GM21526 (cell line): ENCODE results near the gene SHISA5.
A peak's percentile ranks its signal among the peaks of the same experiment; 100 is the strongest.
"Not testable (repeated sequence)": the region's sequence is repeated elsewhere in the genome, so short reads cannot be mapped to it uniquely, and the experiment has no call there.

Source experiments
- ATAC-seq: cut with Tn5 transposase; IDR thresholded peaks from one replicate; pipeline ENCODE4 v1.9.1; 2021; ENCODE audit warnings: moderate library complexity; ENCODE audit not compliant: unreplicated experiment, low FRiP score

The SHISA5 gene

DNA sequence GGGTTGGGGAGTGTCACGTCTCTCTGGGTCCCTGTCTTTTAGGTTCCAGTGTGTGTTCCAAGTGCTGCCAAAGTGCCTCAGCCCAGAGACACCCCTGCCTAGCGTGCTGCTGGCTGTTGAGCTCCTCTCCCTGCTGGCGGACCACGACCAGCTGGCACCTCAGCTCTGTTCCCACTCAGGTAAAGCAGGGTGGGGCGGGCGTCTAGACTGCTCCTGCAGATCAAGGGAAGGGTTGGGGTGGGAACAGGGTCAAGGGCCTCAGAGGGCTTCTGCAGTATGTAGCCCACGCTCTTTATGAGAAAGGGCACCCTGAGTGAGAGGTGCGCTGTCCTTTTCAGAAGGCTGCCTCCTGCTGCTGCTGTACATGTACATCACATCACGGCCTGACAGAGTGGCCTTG lies 40.3 kb downstream of the SHISA5 start:
- no peak for ATAC-seq

DNA sequence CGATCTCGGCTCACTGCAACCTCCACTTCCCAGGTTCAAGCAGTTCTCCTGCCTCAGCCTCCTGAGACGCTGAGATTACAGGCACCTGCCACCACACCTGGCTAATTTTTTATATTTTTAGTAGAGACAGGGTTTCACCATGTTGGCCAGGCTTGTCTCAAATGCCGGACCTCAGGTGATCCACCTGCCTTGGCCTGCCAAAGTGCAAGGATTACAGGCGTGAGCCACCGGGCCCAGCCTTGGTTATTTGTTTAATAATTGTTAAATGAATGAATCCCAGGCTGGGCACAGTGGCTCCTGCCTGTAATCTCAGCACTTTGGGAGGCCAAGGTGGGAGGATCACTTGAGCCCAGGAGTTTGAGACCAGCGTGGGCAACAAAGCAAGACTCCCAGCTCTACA lies 42.2 kb downstream of the SHISA5 start:
- ATAC-seq = not testable (repeated sequence)

GRCh38 chr3:48460517-48460902 lies 43.5 kb downstream of the SHISA5 start:
- ATAC-seq = no peak

DNA sequence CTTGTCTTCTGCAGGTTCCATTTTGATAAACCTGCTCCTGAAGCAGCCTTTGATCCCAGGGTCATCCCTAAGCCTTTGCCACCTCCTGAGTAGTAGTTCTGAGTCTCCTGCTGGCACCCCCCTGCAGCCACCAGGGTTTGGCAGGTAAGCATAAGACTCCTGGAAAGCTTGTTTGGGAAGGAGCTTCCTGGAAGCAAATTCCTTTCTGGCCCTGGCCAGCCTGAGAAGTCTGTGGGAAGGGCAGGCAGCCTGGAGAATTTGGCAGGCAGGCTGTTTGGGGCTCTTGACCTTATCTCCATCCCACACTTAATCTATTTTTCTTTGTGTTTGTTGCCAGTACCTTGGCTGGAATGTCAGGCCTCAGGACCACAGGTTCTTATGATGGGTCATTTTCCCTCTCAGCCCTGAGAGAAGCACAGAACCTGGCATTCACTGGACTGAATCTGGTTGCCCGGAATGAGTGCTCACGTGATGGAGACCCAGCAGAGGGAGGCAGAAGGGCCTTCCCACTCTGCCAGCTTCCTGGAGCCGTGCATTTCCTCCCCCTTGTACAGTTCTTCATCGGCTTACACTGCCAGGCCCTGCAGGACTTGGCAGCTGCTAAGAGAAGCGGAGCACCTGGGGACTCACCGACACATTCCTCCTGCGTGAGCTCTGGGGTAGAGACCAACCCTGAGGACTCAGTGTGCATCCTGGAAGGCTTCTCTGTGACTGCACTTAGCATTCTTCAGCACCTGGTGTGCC lies 44.0 kb downstream of the SHISA5 start:
- no peak for ATAC-seq

GRCh38 chr3:48459331-48459730 lies 44.6 kb downstream of the SHISA5 start:
- ATAC-seq = no peak

- no peak for ATAC-seq
Observed at GRCh38 chr3:48456456-48456855, 47.5 kb downstream of the SHISA5 start.

DNA sequence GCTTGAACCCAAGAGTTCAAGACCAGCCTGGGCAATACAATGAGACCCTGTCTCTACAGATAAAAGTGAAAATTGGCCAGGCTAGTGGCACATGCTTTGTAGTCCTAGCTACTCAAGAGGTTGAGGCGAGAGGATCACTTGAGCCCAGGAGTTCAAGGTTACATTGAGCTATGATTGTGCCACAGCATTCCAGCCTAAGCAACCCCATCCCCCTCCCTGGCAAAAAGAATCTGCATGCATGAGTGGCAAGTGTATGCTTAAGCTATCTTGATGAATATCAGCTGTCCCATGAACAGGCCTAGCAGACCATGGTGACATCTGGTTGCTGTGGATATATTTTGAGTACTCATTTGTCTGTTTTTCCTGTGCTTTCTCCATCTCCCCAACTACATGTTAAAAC lies 52.7 kb downstream of the SHISA5 start:
- no peak for ATAC-seq

DNA sequence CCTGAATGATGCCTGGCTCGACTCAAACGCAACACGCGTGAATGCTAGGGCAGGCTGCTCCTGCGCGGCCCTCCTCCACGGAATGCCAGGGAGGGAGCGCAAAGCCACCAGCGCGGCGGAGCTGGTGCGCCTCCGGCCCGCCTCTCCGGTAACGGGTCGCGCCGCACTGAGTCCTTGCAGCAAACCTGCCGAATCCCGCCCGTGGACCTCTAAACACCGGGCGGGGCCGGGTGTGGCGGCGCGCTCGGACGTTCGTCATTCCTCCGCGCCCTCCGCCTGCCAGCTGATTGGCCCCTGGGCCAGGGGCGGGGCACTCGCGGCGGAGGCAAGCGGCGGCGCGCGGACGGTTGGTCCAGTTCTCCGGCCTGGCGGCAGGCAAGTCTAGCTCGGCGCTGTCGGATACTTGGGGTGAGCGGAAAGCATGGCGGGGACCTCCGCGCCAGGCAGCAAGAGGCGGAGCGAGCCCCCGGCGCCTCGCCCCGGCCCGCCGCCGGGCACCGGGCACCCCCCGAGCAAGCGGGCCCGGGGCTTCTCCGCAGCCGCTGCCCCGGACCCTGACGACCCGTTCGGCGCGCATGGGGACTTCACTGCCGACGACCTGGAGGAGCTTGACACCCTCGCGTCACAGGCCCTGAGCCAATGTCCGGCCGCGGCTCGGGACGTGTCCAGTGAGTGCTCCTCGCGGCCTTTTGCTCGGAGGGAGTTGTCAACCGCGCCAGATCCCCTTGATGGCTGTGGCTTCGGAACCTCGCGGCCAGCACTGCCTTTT lies 57.4 kb downstream of the SHISA5 start, which contains the start of gene ATRIP:
Gene ATRIP, plus strand, starts transcription at position 313 of the 769 bp plus-strand sequence. Its CDS starts 109 bp downstream, at position 422.
- ATAC-seq = peak; percentile 80

GRCh38 chr3:48446043-48446424 lies 57.9 kb downstream of the SHISA5 start:
- ATAC-seq = no peak

DNA sequence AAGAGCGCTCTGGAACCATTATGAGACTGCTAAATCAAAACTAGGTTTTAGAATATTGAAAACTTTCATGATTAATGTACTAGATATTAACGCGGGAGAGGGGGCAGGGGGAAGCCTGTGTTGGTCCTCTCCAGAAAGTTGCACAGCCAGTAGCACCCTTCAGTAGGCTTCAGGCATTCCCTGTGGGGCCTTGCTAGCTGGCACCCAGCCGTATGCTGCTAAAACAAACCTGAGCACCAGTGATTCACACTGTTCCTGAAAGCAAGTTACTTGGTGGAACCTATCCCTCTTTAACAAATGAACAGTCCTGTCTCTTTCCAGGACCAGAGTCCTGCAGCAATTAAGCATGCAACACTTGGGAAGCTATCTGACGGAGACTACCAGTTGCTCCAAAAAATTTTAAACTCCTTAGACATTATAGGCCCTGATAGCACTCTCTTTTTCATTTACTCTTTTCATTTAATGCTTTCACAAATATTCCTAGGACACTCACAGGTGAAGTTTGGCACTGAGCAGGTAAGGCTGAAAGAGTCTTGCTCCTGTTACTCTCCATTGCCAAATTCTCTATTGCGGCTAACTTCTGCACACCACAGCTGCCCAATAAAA lies 58.6 kb downstream of the SHISA5 start:
- no peak for ATAC-seq

DNA sequence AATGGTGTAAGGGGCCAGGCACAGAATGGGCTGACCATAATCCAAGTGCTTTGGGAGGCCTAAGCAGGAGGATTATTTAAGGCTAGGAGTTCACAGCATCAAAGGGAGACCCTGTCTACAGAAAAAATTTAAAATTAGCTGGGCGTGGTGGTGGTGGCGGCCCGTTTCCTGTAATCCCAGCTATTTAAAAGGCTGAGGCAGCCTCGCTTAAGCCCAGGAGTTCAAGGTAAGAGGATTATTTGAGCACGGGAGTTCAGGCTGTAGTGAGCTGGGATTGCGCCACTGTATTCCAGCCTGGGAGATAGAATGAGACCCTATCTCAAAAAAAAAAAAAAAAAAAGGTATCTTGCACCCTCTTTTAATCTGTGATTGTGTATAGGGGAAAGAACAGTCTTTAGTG lies 62.0 kb downstream of the SHISA5 start:
- ATAC-seq = no peak

- ATAC-seq = no peak
Observed at GRCh38 chr3:48440590-48440958, 63.4 kb downstream of the SHISA5 start.

GRCh38 chr3:48439820-48440589 lies 64.0 kb downstream of the SHISA5 start, which contains the start of the genes CCDC51 and TMA7:
CCDC51 (minus strand) TSS chr3:48440119; CDS start chr3:48435128, 4,991 bp downstream.
TMA7 (plus strand) TSS chr3:48440257; CDS start chr3:48440297, 40 bp downstream.
- peak; percentile 87 for ATAC-seq

- ATAC-seq = no peak
Observed at GRCh38 chr3:48437812-48438211, 66.2 kb downstream of the SHISA5 start.

- ATAC-seq = no peak
Observed at GRCh38 chr3:48436855-48437254, 67.1 kb downstream of the SHISA5 start.

DNA sequence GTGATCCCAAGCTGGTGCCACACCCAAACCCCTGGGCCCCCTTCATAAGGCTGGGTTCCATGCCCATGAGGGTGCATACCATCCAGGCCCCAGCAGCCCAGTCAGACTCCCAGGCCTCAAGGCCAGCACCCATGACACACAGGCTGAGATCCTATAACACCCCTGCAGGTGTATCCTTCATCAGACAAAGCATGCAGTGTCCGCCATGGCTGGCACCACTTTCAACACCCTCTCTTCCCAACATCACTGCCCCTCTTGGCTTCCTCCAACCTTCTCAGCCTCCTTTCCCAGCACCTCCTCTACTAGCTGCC lies 67.5 kb downstream of the SHISA5 start:
- ATAC-seq = no peak

- ATAC-seq = no peak
Observed at GRCh38 chr3:48435774-48436476, 68.0 kb downstream of the SHISA5 start.

DNA sequence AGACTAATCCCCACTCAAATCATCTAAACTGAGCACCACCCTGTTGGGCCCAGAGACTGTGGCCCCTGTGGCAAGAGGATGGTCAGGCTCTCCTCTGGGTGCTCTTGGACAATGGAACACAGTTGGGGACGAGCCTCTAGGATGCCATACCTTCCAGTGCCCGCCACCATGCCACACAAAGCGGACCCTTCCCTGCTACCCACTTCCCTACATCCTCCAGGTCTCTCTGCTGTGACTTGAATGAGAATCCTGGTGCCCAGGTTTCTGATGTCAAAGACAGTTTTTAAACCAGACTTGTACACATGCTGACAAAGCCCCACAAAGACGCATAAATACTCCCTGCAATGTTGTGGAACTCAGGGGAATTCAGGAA lies 68.8 kb downstream of the SHISA5 start:
- ATAC-seq = no peak

- ATAC-seq = no peak
Observed at GRCh38 chr3:48434591-48435222, 69.3 kb downstream of the SHISA5 start.
